ENCODE data around the gene CENPO. TPM values are rescaled to one million over a fixed set of nuclear protein-coding genes. Genes with fewer than 3 reads are reported as not detected.

The CENPO gene
- total and polyA plus RNA-seq, 12 donors: 2.6 to 16.6 (median 9.5) TPM

DNA sequence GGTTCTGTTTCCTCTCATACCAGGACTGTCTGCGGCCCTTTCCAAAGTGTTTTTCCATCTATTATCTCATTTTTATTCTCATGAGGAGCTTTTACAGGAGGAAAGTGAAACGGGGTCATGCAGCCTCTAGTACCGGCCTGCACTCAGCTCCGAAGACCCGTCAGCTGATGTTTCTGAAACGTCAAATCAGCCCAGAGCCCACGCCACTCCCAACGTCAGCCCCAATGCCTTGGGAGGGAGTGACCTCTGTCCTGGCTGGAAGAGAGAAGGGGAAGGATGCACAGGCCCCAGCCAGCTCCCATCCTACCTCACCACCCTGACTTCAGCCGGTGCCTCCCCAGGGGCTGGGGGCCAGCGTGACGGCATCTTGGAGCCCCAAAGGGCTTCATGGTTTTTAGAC is 68.3 kb downstream of the CENPO start:
- no peak for TF ChIP-seq POLR2A (IDR thresholded peaks at IDR 0.05)
- TF ChIP-seq, protein P1, sequence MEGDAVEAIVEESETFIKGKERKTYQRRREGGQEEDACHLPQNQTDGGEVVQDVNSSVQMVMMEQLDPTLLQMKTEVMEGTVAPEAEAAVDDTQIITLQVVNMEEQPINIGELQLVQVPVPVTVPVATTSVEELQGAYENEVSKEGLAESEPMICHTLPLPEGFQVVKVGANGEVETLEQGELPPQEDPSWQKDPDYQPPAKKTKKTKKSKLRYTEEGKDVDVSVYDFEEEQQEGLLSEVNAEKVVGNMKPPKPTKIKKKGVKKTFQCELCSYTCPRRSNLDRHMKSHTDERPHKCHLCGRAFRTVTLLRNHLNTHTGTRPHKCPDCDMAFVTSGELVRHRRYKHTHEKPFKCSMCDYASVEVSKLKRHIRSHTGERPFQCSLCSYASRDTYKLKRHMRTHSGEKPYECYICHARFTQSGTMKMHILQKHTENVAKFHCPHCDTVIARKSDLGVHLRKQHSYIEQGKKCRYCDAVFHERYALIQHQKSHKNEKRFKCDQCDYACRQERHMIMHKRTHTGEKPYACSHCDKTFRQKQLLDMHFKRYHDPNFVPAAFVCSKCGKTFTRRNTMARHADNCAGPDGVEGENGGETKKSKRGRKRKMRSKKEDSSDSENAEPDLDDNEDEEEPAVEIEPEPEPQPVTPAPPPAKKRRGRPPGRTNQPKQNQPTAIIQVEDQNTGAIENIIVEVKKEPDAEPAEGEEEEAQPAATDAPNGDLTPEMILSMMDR (IDR thresholded peaks at IDR 0.05): no peak
- Histone ChIP-seq H3K9me3 (replicated peaks in 1 of 3) (no peaks in the 10 kb centered on the region), H3K27ac (peak overlapping the region in 3 of 5 donors; percentile 32 to 87 (median 57)), H3K36me3 (replicated peaks in 1 of 2) (no peaks in the 10 kb centered on the region), H3K4me1 (replicated peaks in 1 of 2) (peaks cover 0 to 2% of the 10 kb centered on the region in 2 donors), H3K27me3 (no peaks in the 10 kb centered on the region), H3K4me3 (no peak overlapping the region)
- DNase-seq: peak in 1 of 7 donors; percentile 42
- intact Hi-C loops (cut with DNase I): no loop called here
- WGBS, 4 donors: 75 to 91% (median 80%) methylated on average over 11 of the region's 11 CpGs

DNA sequence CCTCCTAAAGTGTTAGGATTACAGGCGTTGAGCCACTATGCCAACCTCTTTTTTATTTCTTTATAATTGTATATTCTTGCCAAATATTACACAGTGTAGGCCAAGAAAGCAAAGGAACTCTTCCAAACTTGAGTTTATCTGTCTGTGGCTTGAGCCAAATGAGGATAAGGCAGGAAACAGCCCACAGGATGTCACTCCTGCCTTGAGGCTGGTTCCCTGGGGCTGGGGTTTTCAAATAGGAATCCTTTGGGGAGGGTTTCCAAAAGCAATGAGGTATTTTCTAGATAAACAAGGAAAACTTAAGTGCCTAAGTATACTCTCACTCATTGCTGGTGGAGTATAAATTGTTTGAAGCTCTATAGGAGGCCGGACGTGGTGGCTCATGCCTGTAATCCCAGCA is 70.4 kb downstream of the CENPO start:
- no peak overlapping the region for H3K4me3 ChIP-seq
- 82 to 90% (median 84%) methylated on average over 3 of the region's 3 CpGs for WGBS, 4 donors
- H3K27ac ChIP-seq: peak overlapping the region in 2 of 5 donors; percentile 49 to 71
- H3K9me3 ChIP-seq (replicated peaks in 1 of 3): no peaks in the 10 kb centered on the region
- no peaks in the 10 kb centered on the region for H3K4me1 ChIP-seq (replicated peaks in 1 of 2)
- TF ChIP-seq, protein P1 (IDR thresholded peaks at IDR 0.05): no peak
- TF ChIP-seq POLR2A (IDR thresholded peaks at IDR 0.05): no peak
- intact Hi-C loops (cut with DNase I): no loop called here
- no peaks in the 10 kb centered on the region for H3K36me3 ChIP-seq (replicated peaks in 1 of 2)
- no peaks in the 10 kb centered on the region for H3K27me3 ChIP-seq
- DNase-seq: no peak

DNA sequence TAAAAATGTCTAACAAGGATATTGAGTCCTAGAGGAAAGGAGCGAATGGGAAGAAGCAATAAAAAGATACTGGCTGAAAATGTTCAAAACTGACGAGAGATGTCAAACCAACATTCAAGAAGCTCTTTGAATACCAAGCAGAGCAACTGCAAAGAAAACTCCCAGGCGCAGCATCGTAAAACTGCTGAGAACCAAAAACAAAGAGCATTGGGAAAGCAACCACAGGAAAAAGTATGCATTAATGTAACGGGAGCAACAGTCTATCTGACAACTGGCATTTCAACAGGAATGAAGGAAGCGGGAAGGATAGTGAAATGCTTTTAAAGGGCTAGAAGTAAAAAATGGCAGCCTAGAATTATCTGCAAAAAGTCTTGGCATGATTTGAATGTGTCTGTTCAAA is 73.7 kb downstream of the CENPO start:
- WGBS, 4 donors: 88 to 95% (median 93%) methylated on average over 6 of the region's 6 CpGs
- H3K27ac ChIP-seq: peak overlapping the region in 1 of 5 donors; percentile 34
- no peaks in the 10 kb centered on the region for H3K36me3 ChIP-seq (replicated peaks in 1 of 2)
- TF ChIP-seq, protein P1 (IDR thresholded peaks at IDR 0.05): no peak
- TF ChIP-seq POLR2A (IDR thresholded peaks at IDR 0.05): no peak
- no peaks in the 10 kb centered on the region for H3K27me3 ChIP-seq
- H3K9me3 ChIP-seq (replicated peaks in 1 of 3): no peaks in the 10 kb centered on the region
- no peaks in the 10 kb centered on the region for H3K4me1 ChIP-seq (replicated peaks in 1 of 2)
- intact Hi-C loops (cut with DNase I): no loop called here
- H3K4me3 ChIP-seq: no peak overlapping the region
- no peak for DNase-seq

DNA sequence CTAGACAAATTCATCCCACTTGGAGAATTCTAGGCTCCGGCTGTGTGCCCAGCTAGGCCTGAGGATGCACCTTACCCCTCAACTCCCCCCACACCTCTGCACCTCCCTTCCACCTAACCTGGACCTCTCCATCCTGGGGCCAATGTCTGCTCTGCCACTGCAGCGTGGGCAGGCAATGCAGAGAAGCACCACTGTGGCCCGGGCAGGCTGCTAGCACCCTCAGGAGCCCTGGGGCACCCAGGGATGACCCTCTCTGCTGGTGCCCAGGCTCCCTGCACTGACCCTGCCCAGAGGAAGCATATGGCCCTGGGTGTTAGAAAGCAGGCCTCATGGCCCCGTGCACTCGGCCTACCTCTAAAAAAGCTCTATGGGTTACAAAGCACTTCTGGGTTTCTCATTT is 77.2 kb downstream of the CENPO start:
- Histone ChIP-seq H3K4me1 (replicated peaks in 1 of 2) (no peaks in the 10 kb centered on the region), H3K27me3 (no peaks in the 10 kb centered on the region), H3K27ac (no peak overlapping the region), H3K4me3 (no peak overlapping the region), H3K36me3 (replicated peaks in 1 of 2) (no peaks in the 10 kb centered on the region), H3K9me3 (replicated peaks in 1 of 3) (no peaks in the 10 kb centered on the region)
- WGBS, 4 donors: 87 to 98% (median 96%) methylated on average over 3 to 5 of the region's 5 CpGs
- DNase-seq: no peak
- intact Hi-C loops (cut with DNase I): no loop called here
- no peak for TF ChIP-seq POLR2A (IDR thresholded peaks at IDR 0.05)
- TF ChIP-seq, protein P1 (IDR thresholded peaks at IDR 0.05): no peak
